DND-41 (cell line): ENCODE results near the gene PDXK.
"Not testable (repeated sequence)": the region's sequence is repeated elsewhere in the genome, so short reads cannot be mapped to it uniquely, and the experiment has no call there.

ENCODE experiments used
- ATAC-seq: fragments of 200-7000 bp; cut with Tn5 transposase; 3 replicates; pipeline ENCODE4 v1.9.1; 2021; ENCODE audit warnings: low read depth; ENCODE audit not compliant: insufficient read depth
- DNase-seq: peaks from one replicate; pipeline ENCODE4 v3.0.0-alpha.2; 2020
- H2AFZ ChIP-seq: 2 replicates; pipeline ENCODE4 v1.6.0; 2012; ENCODE audit warnings: low read depth, low read length
- H3K27ac ChIP-seq: 2 replicates; pipeline ENCODE4 v1.5.1; 2012; ENCODE audit warnings: low read length, inconsistent platforms
- H3K27me3 ChIP-seq: fragments of 200-600 bp; sonication (generic); 2 replicates; pipeline ENCODE4 v1.6.0; 2012; ENCODE audit warnings: low read length, mild to moderate bottlenecking, inconsistent platforms; ENCODE audit not compliant: insufficient read depth, poor library complexity
- H3K36me3 ChIP-seq: 2 replicates; pipeline ENCODE4 v1.5.1; 2012; ENCODE audit warnings: low read length, inconsistent platforms; ENCODE audit not compliant: insufficient read depth
- H3K4me1 ChIP-seq: 2 replicates; pipeline ENCODE4 v1.5.1; 2012; ENCODE audit warnings: mild to moderate bottlenecking, low read length; ENCODE audit not compliant: insufficient read depth
- H3K4me2 ChIP-seq: 2 replicates; pipeline ENCODE4 v1.6.0; 2012; ENCODE audit warnings: mild to moderate bottlenecking, moderate library complexity, low read length, inconsistent platforms; ENCODE audit not compliant: insufficient read depth
- H3K4me3 ChIP-seq, 2 experiments: fragments of 200-600 bp in 1 of 2; shearing (Covaris generic) in 1 of 2; 2 replicates each; pipeline ENCODE4 v1.5.1; 2012 to 2016; ENCODE audit warnings: inconsistent platforms in 2 of 2, low read length in 2 of 2, mild to moderate bottlenecking in 2 of 2, low read depth in 1 of 2, moderate library complexity in 1 of 2
- H3K79me2 ChIP-seq: 2 replicates; pipeline ENCODE4 v1.6.0; 2012; ENCODE audit warnings: low read length, inconsistent platforms; ENCODE audit not compliant: insufficient read depth
- H3K9ac ChIP-seq: 2 replicates; pipeline ENCODE4 v1.6.0; 2012; ENCODE audit warnings: low read depth, mild to moderate bottlenecking, inconsistent platforms, low read length, moderate library complexity
- H3K9me3 ChIP-seq: 2 replicates; pipeline ENCODE4 v1.5.1; 2012; ENCODE audit warnings: low read length, moderate library complexity, mild to moderate bottlenecking, inconsistent platforms; ENCODE audit not compliant: insufficient read depth, severe bottlenecking
- H4K20me1 ChIP-seq: 2 replicates; pipeline ENCODE4 v1.6.0; 2012; ENCODE audit warnings: low read length; ENCODE audit not compliant: insufficient read depth
- CTCF ChIP-seq: IDR thresholded peaks from 2 replicates; pipeline ENCODE4 v1.5.1; 2012; ENCODE audit warnings: borderline replicate concordance, low read length, moderate library complexity, mild to moderate bottlenecking; ENCODE audit not compliant: poor library complexity, severe bottlenecking; ENCODE audit errors: extremely low read depth
- EZH2 ChIP-seq: IDR thresholded peaks from 3 replicates; pipeline ENCODE4 v1.6.1; 2012; ENCODE audit warnings: borderline replicate concordance, low read depth, mild to moderate bottlenecking, moderate library complexity, low read length, inconsistent platforms; ENCODE audit not compliant: severe bottlenecking

PDXK gene

GRCh38 chr21:43697758-43698643 is 20.9 kb upstream of the PDXK start:
- no peak overlapping the region for H3K27ac ChIP-seq
- no peaks in the 10 kb centered on the region for H3K27me3 ChIP-seq
- no peak overlapping the region for H3K4me3 ChIP-seq
- no peaks in the 10 kb centered on the region; the same call in 1 of the 2 replicates for H4K20me1 ChIP-seq
- ATAC-seq (peak; percentile 81), DNase-seq (peak; percentile 35)
- TF ChIP-seq EZH2 (no peak), CTCF (no peak)
- H3K4me2 ChIP-seq, result no peak overlapping the region
- H3K9ac ChIP-seq, result no peak overlapping the region
- peaks cover 34% of the 10 kb centered on the region for H3K36me3 ChIP-seq
- H3K79me2 ChIP-seq, result no peaks in the 10 kb centered on the region
- no peaks in the 10 kb centered on the region for H3K9me3 ChIP-seq
- H2AFZ ChIP-seq, result no peak overlapping the region
- H3K4me1 ChIP-seq, result no peaks in the 10 kb centered on the region

- H2AFZ ChIP-seq, H3K27ac ChIP-seq, H3K9ac ChIP-seq, DNase-seq, H4K20me1 ChIP-seq, H3K79me2 ChIP-seq, ATAC-seq, H3K4me2 ChIP-seq, H3K27me3 ChIP-seq, H3K9me3 ChIP-seq, H3K4me3 ChIP-seq, H3K4me1 ChIP-seq: not testable (repeated sequence)
- H3K36me3 ChIP-seq, result peaks cover 20% of the 10 kb centered on the region
These were observed 19.5 kb upstream of the PDXK start for GRCh38 chr21:43699492-43699777.

GRCh38 chr21:43699933-43700599 is 18.9 kb upstream of the PDXK start:
- Histone ChIP-seq H2AFZ (no peak overlapping the region), H3K79me2 (no peaks in the 10 kb centered on the region)
- no peak for TF ChIP-seq EZH2
- TF ChIP-seq CTCF, result no peak

GRCh38 chr21:43701936-43702784 is 16.8 kb upstream of the PDXK start:
- TF ChIP-seq CTCF, result no peak
- H3K4me2 ChIP-seq, result no peak overlapping the region
- no peak for ATAC-seq
- H3K4me1 ChIP-seq, result no peaks in the 10 kb centered on the region
- H3K36me3 ChIP-seq, result no peaks in the 10 kb centered on the region
- no peaks in the 10 kb centered on the region for H3K9me3 ChIP-seq
- no peak overlapping the region for H3K27ac ChIP-seq
- no peaks in the 10 kb centered on the region for H3K27me3 ChIP-seq
- H3K4me3 ChIP-seq, result no peak overlapping the region
- H3K79me2 ChIP-seq, result no peaks in the 10 kb centered on the region
- DNase-seq, result no peak
- H4K20me1 ChIP-seq, result no peaks in the 10 kb centered on the region
- no peak overlapping the region for H3K9ac ChIP-seq
- no peak overlapping the region for H2AFZ ChIP-seq

More at GRCh38 chr21:43699933-43700599, 18.9 kb upstream of the PDXK start:
- Histone ChIP-seq H4K20me1 (no peaks in the 10 kb centered on the region), H3K4me3 (no peak overlapping the region), H3K4me2 (no peak overlapping the region), H3K9ac (no peak overlapping the region), H3K27ac (no peak overlapping the region), H3K9me3 (no peaks in the 10 kb centered on the region), H3K27me3 (no peaks in the 10 kb centered on the region), H3K36me3 (peaks cover 14% of the 10 kb centered on the region), H3K4me1 (no peaks in the 10 kb centered on the region)
- DNase-seq, result no peak
- no peak for ATAC-seq
